Left lung (tissue), 10 donors: ENCODE data around the gene PDLIM5. TPM values are rescaled to one million over a fixed set of nuclear protein-coding genes. Genes with fewer than 3 reads are reported as not detected.
"Not testable (repeated sequence)": the region's sequence is repeated elsewhere in the genome, so short reads cannot be mapped to it uniquely, and the experiment has no call there.

Source experiments
- ATAC-seq: fragments of 200-7000 bp; cut with Tn5 transposase; one replicate; pipeline ENCODE4 v1.9.1; 2020; ENCODE audit warnings: moderate library complexity
- DNase-seq, 4 donors: peaks; one replicate each; pipeline ENCODE4 v3.0.0-alpha.2; 2013 to 2020
- H3K27ac ChIP-seq, 2 donors: fragments of 200-600 bp; sonication (generic) in 1 of 2; one replicate each; pipeline versions ENCODE4 v1.5.0 to v1.8.0; 2020 to 2021
- H3K27me3 ChIP-seq, 2 donors: fragments of 200-600 bp; sonication (generic) in 1 of 2; one replicate each; pipeline versions ENCODE4 v1.5.0 to v1.8.0; 2020 to 2021
- H3K36me3 ChIP-seq, 2 donors: fragments of 200-600 bp; sonication (generic) in 1 of 2; one replicate each; pipeline versions ENCODE4 v1.5.0 to v1.8.0; 2020 to 2021
- H3K4me1 ChIP-seq, 2 donors: fragments of 200-600 bp; one replicate each; pipeline ENCODE4 v1.8.0; 2021
- H3K4me3 ChIP-seq, 2 donors: fragments of 200-600 bp; sonication (generic) in 1 of 2; one replicate each; pipeline versions ENCODE4 v1.5.0 to v1.8.0; 2020 to 2021; ENCODE audit warnings: mild to moderate bottlenecking in 1 of 2
- H3K9me3 ChIP-seq, 2 donors: fragments of 200-600 bp; sonication (generic) in 1 of 2; one replicate each; pipeline versions ENCODE4 v1.5.0 to v1.8.0; 2020 to 2021
- CTCF ChIP-seq, 2 donors: fragments of 200-600 bp; sonication (generic) in 1 of 2; IDR thresholded peaks; one replicate each; pipeline versions ENCODE4 v1.5.0 to v1.8.0; 2021; ENCODE audit warnings: antibody characterized with exemption in 2 of 2
- intact Hi-C, 2 donors: fragments of 100-400 bp; cut with DNase I; formaldehyde crosslinking; loops; one replicate each; pipeline versions ENCODE4 v1.11.2 to v1.14.2; 2022
- polyA plus RNA-seq, 6 donors: library from polyadenylated mRNA; unstranded; fragments of 120-200 nt; gene quantifications; one replicate each; pipeline ENCODE4 v1.2.1, GENCODE V29; 2013; ENCODE audit not compliant: insufficient read length in 6 of 6
- total RNA-seq, 2 donors: library from RNA; stranded (reverse); fragmentation: NEBNext Ultra II Directional; extraction: Animal tissue kit (Norgen Biotek cat#: 25700); gene quantifications; one replicate each; pipeline ENCODE4 v1.2.1, GENCODE V29; 2021
- donor health status: DM: no; HTN: yes; CAD: no.
- donor health status: DM: no; HTN: no; CAD: no.

The PDLIM5 gene
- total and polyA plus RNA-seq, 8 donors, result 18.3 to 105 (median 20.3) TPM

GRCh38 chr4:94472056-94472826, 20.5 kb downstream of the PDLIM5 start:
- Histone ChIP-seq H3K4me3 (no peak overlapping the region), H3K27me3 (no peaks in the 10 kb centered on the region), H3K27ac (no peak overlapping the region), H3K4me1 (no peaks in the 10 kb centered on the region), H3K36me3 (no peaks in the 10 kb centered on the region), H3K9me3 (no peaks in the 10 kb centered on the region)
- no peak for DNase-seq
- intact Hi-C loops, result no loop called here
- TF ChIP-seq CTCF (IDR thresholded peaks at IDR 0.05), result no peak
- peak; percentile 26 for ATAC-seq

- Histone ChIP-seq H3K27ac (no peak overlapping the region), H3K27me3 (no peaks in the 10 kb centered on the region), H3K9me3 (no peaks in the 10 kb centered on the region), H3K4me1 (no peaks in the 10 kb centered on the region), H3K4me3 (no peak overlapping the region), H3K36me3 (no peaks in the 10 kb centered on the region)
- DNase-seq (no peak), ATAC-seq (no peak)
- intact Hi-C loops, result no loop called here
- TF ChIP-seq CTCF (IDR thresholded peaks at IDR 0.05), result no peak
Measured at GRCh38 chr4:94475050-94475449, 23.3 kb downstream of the PDLIM5 start.

GRCh38 chr4:94475794-94476193, 24.1 kb downstream of the PDLIM5 start:
- DNase-seq, result no peak
- no peak for TF ChIP-seq CTCF (IDR thresholded peaks at IDR 0.05)
- Histone ChIP-seq H3K36me3 (no peaks in the 10 kb centered on the region), H3K4me3 (no peak overlapping the region), H3K4me1 (no peaks in the 10 kb centered on the region), H3K27me3 (no peaks in the 10 kb centered on the region), H3K27ac (no peak overlapping the region), H3K9me3 (no peaks in the 10 kb centered on the region)
- intact Hi-C loops, result no loop called here
- ATAC-seq, result no peak

GRCh38 chr4:94477227-94477626, 25.5 kb downstream of the PDLIM5 start:
- ATAC-seq (no peak), DNase-seq (no peak)
- no peak for TF ChIP-seq CTCF (IDR thresholded peaks at IDR 0.05)
- intact Hi-C loops, result no loop called here
- Histone ChIP-seq H3K27me3 (no peaks in the 10 kb centered on the region), H3K4me3 (no peak overlapping the region), H3K4me1 (no peaks in the 10 kb centered on the region), H3K36me3 (no peaks in the 10 kb centered on the region), H3K27ac (no peak overlapping the region), H3K9me3 (no peaks in the 10 kb centered on the region)

- H3K27ac ChIP-seq, result not testable (repeated sequence)
Measured at GRCh38 chr4:94478805-94479204, 27.1 kb downstream of the PDLIM5 start.

More at GRCh38 chr4:94478805-94479204, 27.1 kb downstream of the PDLIM5 start:
- H3K4me3 ChIP-seq, ATAC-seq, H3K27me3 ChIP-seq, DNase-seq, H3K36me3 ChIP-seq, intact Hi-C loops, H3K9me3 ChIP-seq, H3K4me1 ChIP-seq: not testable (repeated sequence)
